Midbrain (tissue), 1 donor: ENCODE results near the gene CDO1.

ENCODE experiments used
- DNase-seq: peaks from one replicate; lab custom pipeline; 2025; lab: John Stamatoyannopoulos, UW

The CDO1 gene

DNA sequence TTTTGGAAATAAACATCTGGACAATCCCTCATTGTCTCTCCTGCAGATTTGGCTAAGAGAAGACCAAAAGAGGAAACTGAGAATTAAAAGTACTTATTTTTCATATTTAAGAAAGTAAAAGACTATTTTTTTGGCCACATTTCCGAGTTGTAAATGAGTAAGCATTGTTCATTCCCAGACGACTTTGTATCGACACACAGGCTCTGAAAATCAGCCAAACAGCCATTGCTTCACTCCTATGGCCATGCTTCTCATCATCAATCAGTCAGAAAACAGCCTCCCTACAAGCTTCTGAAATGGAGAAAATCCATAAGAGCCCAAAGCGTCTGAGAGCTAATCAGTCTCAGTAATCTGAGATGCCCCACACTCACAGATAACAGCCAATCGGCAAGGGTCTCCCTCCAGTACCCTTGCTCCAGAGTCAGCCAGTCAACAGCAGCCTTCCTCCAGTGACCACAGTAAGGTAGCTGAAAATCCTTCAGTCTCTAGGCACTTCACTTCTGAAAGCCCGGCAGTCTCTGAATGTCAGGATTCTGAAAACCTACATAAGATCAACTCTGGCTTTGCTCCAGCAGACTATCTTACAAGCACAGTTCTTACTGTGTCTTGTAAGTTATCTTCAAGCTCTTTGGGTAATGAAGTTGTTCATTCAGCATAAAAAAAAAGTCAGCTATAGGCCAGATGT lies 30.9 kb downstream of the CDO1 start:
- no peak for DNase-seq

DNA sequence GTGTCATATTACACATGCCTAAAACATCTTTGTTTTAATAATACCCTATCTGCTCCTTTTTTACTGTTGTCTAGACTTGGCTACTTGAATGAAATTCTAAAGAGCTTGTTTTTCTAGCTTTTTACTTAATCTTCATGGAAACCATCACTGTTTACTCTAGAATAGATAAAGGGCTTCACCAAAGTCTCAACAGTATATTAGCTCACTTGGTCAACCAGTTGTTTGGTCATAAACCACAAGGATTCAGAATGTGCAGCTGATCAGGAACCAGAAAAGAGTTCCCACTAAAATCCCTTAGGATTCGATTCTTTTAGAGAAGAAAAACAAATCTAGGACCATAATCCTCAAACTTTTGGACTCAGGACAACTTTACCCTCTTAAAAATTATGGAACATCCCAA lies 38.0 kb downstream of the CDO1 start:
- no peak for DNase-seq

DNA sequence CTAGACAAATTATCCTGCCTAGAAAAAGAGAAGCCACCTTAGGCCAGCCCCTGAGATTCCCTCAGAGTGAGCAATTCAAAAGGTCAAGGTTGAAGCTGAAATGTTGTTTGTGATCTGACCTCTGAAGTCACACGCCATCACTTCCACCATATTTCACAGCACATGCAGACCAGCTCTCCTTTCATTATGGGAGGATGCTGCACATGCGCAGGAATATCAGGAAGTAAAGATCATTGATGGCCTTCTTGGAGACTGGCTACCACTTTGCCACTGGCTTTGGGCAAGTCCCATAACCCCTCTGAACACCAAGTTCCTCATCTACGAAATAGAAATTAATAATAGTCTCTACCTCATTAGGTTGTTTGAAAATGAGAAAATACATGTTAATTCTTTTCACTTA lies 39.5 kb downstream of the CDO1 start:
- DNase-seq, result no peak

DNA sequence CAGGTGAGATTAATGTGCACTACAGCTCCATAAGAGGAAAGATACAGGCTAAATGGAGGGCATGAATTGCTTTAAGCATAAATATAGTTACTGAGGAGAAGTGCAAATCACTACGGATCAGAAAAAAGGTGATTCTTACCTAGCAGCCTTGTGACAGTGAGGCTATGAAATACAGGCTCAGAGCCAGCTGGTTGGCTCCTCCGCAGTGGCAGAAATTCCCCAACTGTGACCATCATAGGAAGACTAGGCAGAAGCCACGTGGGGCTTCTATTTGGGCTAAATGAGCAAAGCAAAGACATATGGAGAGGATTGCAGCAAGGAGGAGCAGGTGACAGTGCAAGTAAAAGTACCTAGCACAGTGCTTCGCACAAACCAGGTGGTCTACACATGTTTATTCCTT lies 40.5 kb downstream of the CDO1 start:
- DNase-seq, result no peak

DNA sequence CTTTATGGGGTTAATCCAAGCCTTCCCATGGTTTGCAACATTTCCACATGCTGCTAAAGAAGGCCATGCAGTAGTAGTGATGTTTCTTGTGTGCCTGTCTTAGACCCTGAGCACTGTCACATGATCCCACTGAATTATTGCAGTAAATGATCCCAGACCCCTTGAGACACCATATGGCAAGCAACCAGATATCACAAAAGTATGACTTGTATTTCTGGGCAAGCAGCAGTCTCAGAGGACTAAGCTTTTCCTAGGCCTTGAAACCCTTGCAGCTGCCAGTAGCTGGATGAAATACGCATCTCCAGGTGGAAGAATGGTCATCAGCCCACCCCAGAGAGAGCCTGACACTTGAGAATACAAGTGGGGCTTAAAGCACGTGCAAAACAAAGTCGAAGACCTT lies 41.8 kb downstream of the CDO1 start:
- no peak for DNase-seq

DNA sequence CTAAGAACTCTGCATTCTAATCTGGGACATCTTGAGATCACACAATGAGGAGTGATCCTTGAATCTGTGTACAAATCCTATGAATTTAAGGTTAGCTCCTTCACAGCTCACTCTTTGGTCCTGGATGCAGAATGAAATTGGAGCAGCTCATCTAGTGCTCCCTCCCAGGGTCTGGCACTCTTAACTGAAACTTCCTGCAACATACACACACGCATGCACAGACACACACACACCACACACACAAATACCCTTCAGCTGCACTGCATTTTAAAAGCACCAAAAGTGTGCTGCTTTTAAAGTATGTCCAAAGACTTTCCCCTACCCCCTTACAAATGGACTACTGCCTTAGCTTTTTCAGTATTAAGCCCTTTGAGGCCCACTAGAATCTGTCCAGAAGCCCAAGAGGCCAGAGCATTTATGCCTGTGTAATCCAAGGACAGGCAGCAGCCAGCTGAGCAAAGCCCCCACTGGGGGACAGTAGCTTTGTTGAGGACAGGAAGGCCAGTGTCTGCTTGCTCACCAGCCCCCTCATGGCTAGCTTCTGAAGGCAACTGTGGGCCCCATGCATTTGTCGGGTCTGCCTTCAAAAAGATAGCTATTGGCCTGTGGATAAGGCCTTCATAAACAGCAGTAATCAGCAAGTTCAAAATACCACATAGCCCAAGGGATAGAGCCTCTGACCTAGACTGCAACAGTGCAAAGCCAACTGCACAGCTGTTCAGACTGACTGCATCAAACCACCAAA lies 43.6 kb downstream of the CDO1 start:
- no peak for DNase-seq

DNA sequence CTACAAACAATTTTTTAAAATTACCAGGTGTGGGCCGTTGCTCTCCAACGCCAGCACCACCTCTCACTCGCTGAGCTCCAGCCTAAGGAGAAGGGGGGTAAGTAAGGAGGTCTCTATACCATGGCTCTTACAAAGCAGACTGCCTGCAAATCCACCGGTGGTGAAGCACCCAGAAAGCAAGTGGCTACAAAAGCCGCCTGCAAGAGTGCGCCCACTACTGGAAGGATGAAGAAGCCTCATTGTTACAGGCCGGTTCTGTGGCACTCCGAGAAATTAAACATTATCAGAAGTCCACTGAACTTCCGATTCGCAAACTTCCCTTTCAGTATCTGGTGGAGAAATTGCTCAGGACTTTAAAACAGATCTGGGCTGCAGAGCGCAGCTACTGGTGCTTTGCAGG lies 46.0 kb downstream of the CDO1 start:
- DNase-seq, result no peak

DNA sequence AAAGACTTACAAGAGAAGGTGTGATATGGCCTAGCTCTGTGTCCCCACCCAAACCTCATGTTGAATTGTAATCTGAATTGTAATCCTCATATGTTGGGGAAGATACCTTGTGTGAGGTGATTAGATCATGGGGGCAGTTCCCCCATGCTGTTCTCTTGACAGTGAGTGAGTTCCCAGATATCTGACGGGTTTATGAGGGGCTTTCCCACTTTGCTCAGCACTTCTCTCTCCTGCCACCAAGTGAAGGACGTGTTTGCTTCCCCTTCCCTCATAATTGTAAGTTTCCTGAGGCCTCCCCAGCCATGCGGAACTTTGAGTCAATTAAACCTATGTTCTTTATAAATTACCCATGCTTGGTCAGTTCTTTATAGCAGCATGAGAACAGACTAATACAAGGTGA lies 49.0 kb downstream of the CDO1 start:
- no peak for DNase-seq

DNA sequence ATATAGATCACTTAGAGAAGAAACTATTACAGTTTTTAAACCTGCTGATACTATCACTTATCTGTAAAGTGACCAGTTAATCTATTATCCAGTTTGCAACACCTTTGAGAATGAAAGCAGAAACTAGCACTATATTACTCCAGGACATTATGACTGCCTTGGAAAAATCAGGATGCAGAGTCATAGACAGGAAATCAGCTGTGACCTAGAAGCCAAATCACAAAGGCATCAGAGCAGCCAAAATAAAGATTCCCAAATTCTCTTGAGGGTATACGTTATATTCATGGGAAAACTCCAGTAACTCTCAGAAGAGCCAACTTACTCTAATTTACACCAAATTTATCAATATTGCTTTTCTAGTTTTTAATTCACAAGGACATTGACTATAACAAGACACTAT lies 49.9 kb downstream of the CDO1 start:
- DNase-seq, result no peak

DNA sequence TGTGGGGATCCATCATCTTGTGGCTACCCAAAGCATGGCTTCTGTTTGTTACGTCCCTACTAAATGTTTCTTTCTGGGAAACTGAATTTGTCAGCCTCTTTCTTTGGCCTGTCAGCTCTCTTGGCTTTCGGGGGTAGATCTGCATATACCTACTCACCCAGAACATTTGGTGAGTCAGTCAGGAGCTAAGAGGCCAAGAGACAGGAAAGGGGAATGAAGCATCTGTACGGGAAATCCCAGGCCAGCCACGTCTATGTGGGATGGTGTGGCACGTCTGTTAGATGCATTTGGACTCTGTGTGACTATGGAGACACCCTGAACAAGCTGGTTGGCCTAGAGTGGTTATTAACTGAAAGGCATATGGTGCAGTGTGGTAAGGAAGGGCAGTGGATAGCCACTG lies 58.1 kb downstream of the CDO1 start:
- DNase-seq, result no peak

DNA sequence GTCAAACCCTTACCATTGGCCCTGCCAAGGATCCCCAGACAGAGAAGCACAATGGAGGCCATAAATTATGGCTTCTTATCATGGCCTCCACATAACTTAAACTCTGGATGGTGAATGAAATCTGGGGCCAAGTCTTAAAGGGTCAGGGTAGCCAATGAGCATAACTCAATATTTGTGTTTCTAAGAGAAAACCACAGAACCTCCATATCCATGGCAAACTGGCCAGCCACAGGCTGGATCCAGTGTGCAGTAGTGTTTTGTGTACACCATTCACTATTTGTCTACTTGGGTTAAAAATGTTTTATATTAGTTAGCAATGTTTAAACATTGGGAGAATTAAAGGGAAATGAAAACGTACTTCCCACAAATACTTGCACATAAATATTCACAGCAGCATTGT lies 60.8 kb downstream of the CDO1 start:
- DNase-seq, result no peak
